Neural cell (in vitro differentiated cells): ENCODE measurements around the gene ANKRD55. TPM values are rescaled to one million over a fixed set of nuclear protein-coding genes. Genes with fewer than 3 reads are reported as not detected.

Source experiments
- H2AFZ ChIP-seq: fragments of 200-600, 300-800 bp; sonication (generic), shearing (Covaris generic); 2 replicates; pipeline ENCODE4 v1.6.0; 2014; ENCODE audit warnings: low read depth, mild to moderate bottlenecking, antibody characterized with exemption, low read length, moderate library complexity
- H3F3A ChIP-seq: fragments of 200-600 bp; shearing (Covaris generic); 2 replicates; pipeline ENCODE4 v1.6.1; 2016; ENCODE audit warnings: mild to moderate bottlenecking, moderate library complexity, mixed read lengths, antibody characterized with exemption, low read length; ENCODE audit not compliant: insufficient read depth, poor library complexity, severe bottlenecking
- H3K27ac ChIP-seq: fragments of 200-600, 300-800 bp; sonication (generic), shearing (Covaris generic); 2 replicates; pipeline ENCODE4 v1.5.1; 2014; ENCODE audit warnings: mild to moderate bottlenecking, low read length, moderate library complexity
- H3K27me3 ChIP-seq: fragments of 300-800, 200-600 bp; sonication (generic), shearing (Covaris generic); 2 replicates; pipeline ENCODE4 v1.6.0; 2014; ENCODE audit warnings: mild to moderate bottlenecking, low read depth, low read length, moderate library complexity; ENCODE audit not compliant: insufficient read depth
- H3K36me3 ChIP-seq: fragments of 300-800, 200-600 bp; sonication (generic), shearing (Covaris generic); 2 replicates; pipeline ENCODE4 v1.5.1; 2014; ENCODE audit warnings: mild to moderate bottlenecking, antibody characterized with exemption, low read length, moderate library complexity; ENCODE audit not compliant: insufficient read depth
- H3K4me2 ChIP-seq: fragments of 300-800, 200-600 bp; sonication (generic), shearing (Covaris generic); 2 replicates; pipeline ENCODE4 v1.6.0; 2014; ENCODE audit warnings: mild to moderate bottlenecking, low read length
- H3K4me3 ChIP-seq: fragments of 300-800, 200-600 bp; sonication (generic), shearing (Covaris generic); 2 replicates; pipeline ENCODE4 v1.5.1; 2014; ENCODE audit warnings: mild to moderate bottlenecking, low read length, moderate library complexity
- H3K79me2 ChIP-seq: fragments of 200-600 bp; shearing (Covaris generic); replicated peaks from 2 replicates; pipeline ENCODE4 v1.6.0; 2014; ENCODE audit warnings: mild to moderate bottlenecking, low read length, moderate library complexity; ENCODE audit not compliant: insufficient read depth
- H3K9ac ChIP-seq: fragments of 300-800, 200-600 bp; sonication (generic), shearing (Covaris generic); 2 replicates; pipeline ENCODE4 v1.6.1; 2016; ENCODE audit warnings: mild to moderate bottlenecking, low read length, mixed read lengths
- H3K9me2 ChIP-seq: fragments of 200-600 bp; shearing (Covaris generic); 2 replicates; pipeline ENCODE4 v1.6.1; 2016; ENCODE audit warnings: mild to moderate bottlenecking, low read length, mixed read lengths; ENCODE audit not compliant: insufficient read depth
- H3K9me3 ChIP-seq: fragments of 200-600, 300-800 bp; sonication (generic), shearing (Covaris generic); 2 replicates; pipeline ENCODE4 v1.6.1; 2016; ENCODE audit warnings: mild to moderate bottlenecking, mixed run types, low read length, moderate library complexity, mixed read lengths
- H4K20me1 ChIP-seq: fragments of 200-600 bp; shearing (Covaris generic); 2 replicates; pipeline ENCODE4 v1.6.1; 2016; ENCODE audit warnings: mild to moderate bottlenecking, mixed run types; ENCODE audit not compliant: insufficient read depth
- CTCF ChIP-seq: fragments of 450-650 bp; IDR thresholded peaks from 2 replicates; pipeline ENCODE4 v1.5.1; 2014; ENCODE audit warnings: antibody characterized with exemption, mild to moderate bottlenecking, moderate library complexity; ENCODE audit not compliant: poor library complexity, severe bottlenecking
- EP300 ChIP-seq: fragments of 450-650 bp; conservative IDR thresholded peaks from 2 replicates; pipeline ENCODE4 v1.6.1; 2014; ENCODE audit warnings: antibody characterized with exemption, mild to moderate bottlenecking, moderate library complexity; ENCODE audit not compliant: poor library complexity, severe bottlenecking
- EZH2 ChIP-seq: fragments of 200-600, 300-800 bp; shearing (Covaris generic), sonication (generic); IDR thresholded peaks from 2 replicates; pipeline ENCODE4 v1.6.1; 2014; ENCODE audit warnings: antibody characterized with exemption, low read length, borderline replicate concordance, mild to moderate bottlenecking; ENCODE audit not compliant: insufficient read depth, poor library complexity, severe bottlenecking
- MXI1 ChIP-seq: fragments of 450-650 bp; conservative IDR thresholded peaks from 2 replicates; pipeline ENCODE4 v1.6.1; 2014; ENCODE audit warnings: antibody characterized with exemption, mild to moderate bottlenecking; ENCODE audit not compliant: poor library complexity, severe bottlenecking
- POLR2AphosphoS5 ChIP-seq: IDR thresholded peaks from 2 replicates; pipeline ENCODE4 v1.6.1; 2012
- RAD21 ChIP-seq: fragments of 450-650 bp; conservative IDR thresholded peaks from 2 replicates; pipeline ENCODE4 v1.6.1; 2014; ENCODE audit warnings: antibody characterized with exemption, mild to moderate bottlenecking, moderate library complexity
- REST ChIP-seq: IDR thresholded peaks from 2 replicates; pipeline ENCODE4 v1.6.1; 2012; ENCODE audit warnings: borderline replicate concordance
- SMC3 ChIP-seq: fragments of 450-650 bp; conservative IDR thresholded peaks from 2 replicates; pipeline ENCODE4 v1.6.1; 2014; ENCODE audit warnings: antibody characterized with exemption, mild to moderate bottlenecking, moderate library complexity; ENCODE audit not compliant: poor library complexity
- TAF1 ChIP-seq: IDR thresholded peaks from 2 replicates; pipeline ENCODE4 v1.6.1; 2012; ENCODE audit warnings: low read depth
- polyA plus RNA-seq: library from polyadenylated mRNA; depleted of rRNA; stranded (reverse); fragments of >200 nt; gene quantifications from 2 replicates; pipeline ENCODE4 v1.2.3, GENCODE V29; 2014

Gene ANKRD55
- polyA plus RNA-seq, 1 donor from 2014 or later, result 49.8 TPM

DNA sequence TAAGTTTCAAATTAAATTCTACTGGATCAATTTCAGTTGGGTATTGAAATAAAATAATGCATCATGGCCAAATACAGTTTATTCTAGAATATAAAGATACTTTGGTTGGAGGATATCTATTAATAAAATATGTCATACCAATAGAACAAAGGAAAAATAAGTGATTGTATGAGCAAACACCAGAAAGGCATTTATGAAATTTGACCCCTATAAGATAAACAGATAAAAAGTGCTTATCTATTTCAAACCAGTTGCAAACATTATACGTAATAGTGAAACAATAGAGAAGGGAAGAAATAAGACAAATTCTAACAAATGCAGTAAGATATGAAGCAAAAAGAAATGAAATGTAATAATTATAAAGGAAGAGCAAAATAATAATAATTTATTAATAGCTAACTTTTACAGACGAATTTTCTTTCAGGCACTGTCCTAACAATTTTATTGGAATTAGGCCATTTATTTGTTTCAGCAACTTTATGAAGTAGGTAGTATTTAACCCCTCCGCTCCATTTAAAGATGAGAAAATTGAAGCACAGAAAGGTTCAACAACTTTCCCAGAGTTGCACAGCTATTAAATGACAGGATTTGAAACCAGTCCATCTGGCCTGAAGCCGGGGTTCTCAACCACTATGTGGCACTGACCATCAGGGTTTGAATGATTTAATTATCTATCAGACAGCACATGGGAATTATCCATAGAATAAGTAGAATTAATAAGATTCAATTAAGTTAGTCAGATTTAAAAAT is 20.8 kb downstream of the ANKRD55 start:
- Histone ChIP-seq H3K4me2 (no peak overlapping the region), H3K36me3 (no peaks in the 10 kb centered on the region), H3K9me3 (no peaks in the 10 kb centered on the region), H4K20me1 (no peaks in the 10 kb centered on the region), H3K9ac (no peak overlapping the region), H3F3A (no peaks in the 10 kb centered on the region), H3K79me2 (no peaks in the 10 kb centered on the region), H3K27me3 (no peaks in the 10 kb centered on the region), H3K4me3 (no peak overlapping the region), H3K27ac (no peak overlapping the region), H3K9me2 (no peaks in the 10 kb centered on the region), H2AFZ (no peak overlapping the region)
- TF ChIP-seq EP300 (no peak), MXI1 (no peak), POLR2AphosphoS5 (no peak)

GRCh38 chr5:56211298-56211865 is 21.7 kb downstream of the ANKRD55 start:
- Histone ChIP-seq H3K9ac (no peak overlapping the region), H3K4me2 (no peak overlapping the region)
- TF ChIP-seq EZH2 (no peak), REST (no peak), SMC3 (no peak), MXI1 (no peak), POLR2AphosphoS5 (no peak), RAD21 (no peak), EP300 (no peak), CTCF (no peak), TAF1 (no peak)

More at GRCh38 chr5:56211298-56211865, 21.7 kb downstream of the ANKRD55 start:
- Histone ChIP-seq H3K4me3 (no peak overlapping the region), H3K79me2 (no peaks in the 10 kb centered on the region), H3K9me3 (no peaks in the 10 kb centered on the region), H4K20me1 (no peaks in the 10 kb centered on the region), H3K27me3 (no peaks in the 10 kb centered on the region), H3F3A (no peaks in the 10 kb centered on the region), H3K27ac (no peak overlapping the region), H2AFZ (no peak overlapping the region), H3K36me3 (no peaks in the 10 kb centered on the region), H3K9me2 (no peaks in the 10 kb centered on the region)
